Transverse colon (tissue), 4 donors: ENCODE data around the gene MSI2. TPM values are rescaled to one million over a fixed set of nuclear protein-coding genes. Genes with fewer than 3 reads are reported as not detected.
A peak's percentile ranks its signal among the peaks of the same experiment; 100 is the strongest.

ENCODE experiments used
- DNase-seq: peaks from one replicate; pipeline ENCODE4 v3.0.0-alpha.2; 2019
- H3K27ac ChIP-seq, 4 donors: fragments of 200-600 bp; sonication (generic); 2 replicates each; pipeline ENCODE4 v1.5.1; 2016 to 2018; ENCODE audit warnings: inconsistent platforms in 4 of 4
- H3K27me3 ChIP-seq: fragments of 200-600 bp; sonication (generic); 2 replicates; pipeline ENCODE4 v1.5.1; 2017; ENCODE audit warnings: inconsistent platforms
- H3K36me3 ChIP-seq, 4 donors: fragments of 200-600 bp; sonication (generic); 2 replicates each; pipeline ENCODE4 v1.5.1; 2017 to 2019; ENCODE audit warnings: inconsistent platforms in 4 of 4
- H3K4me1 ChIP-seq, 4 donors: fragments of 200-600 bp; sonication (generic); 2 replicates each; pipeline ENCODE4 v1.5.1; 2017 to 2020; ENCODE audit warnings: inconsistent platforms in 4 of 4
- H3K4me3 ChIP-seq, 4 donors: fragments of 200-600 bp; sonication (generic); 1 replicate in 1 of 4; 2 replicates in 3 of 4; pipeline versions ENCODE4 v1.5.1 to v1.6.1; 2017 to 2019; ENCODE audit warnings: inconsistent platforms in 4 of 4
- H3K9me3 ChIP-seq, 2 donors: fragments of 200-600 bp; sonication (generic); 2 replicates each; pipeline ENCODE4 v1.5.1; 2017 to 2019; ENCODE audit warnings: inconsistent platforms in 2 of 2
- CTCF ChIP-seq, 5 experiments: fragments of 200-600 bp in 3 of 5; fragments of 450-650 bp in 2 of 5; sonication (generic) in 3 of 5; IDR thresholded peaks; 1 replicate in 2 of 5; 2 replicates in 3 of 5; pipeline ENCODE4 v1.5.1; 2016 to 2017; ENCODE audit warnings: antibody characterized with exemption in 5 of 5, inconsistent platforms in 3 of 5, mild to moderate bottlenecking in 2 of 5, moderate library complexity in 1 of 5
- EP300 ChIP-seq: sonication (generic); formaldehyde crosslinking; IDR thresholded peaks from one replicate; pipeline ENCODE4 v1.6.1; 2017; ENCODE audit warnings: antibody characterized with exemption, low read depth
- POLR2A ChIP-seq: fragments of 450-650 bp; IDR thresholded peaks from one replicate; pipeline ENCODE4 v1.6.1; 2016; ENCODE audit warnings: antibody characterized with exemption, mild to moderate bottlenecking, moderate library complexity
- POLR2AphosphoS5 ChIP-seq, 3 donors: sonication (generic); formaldehyde crosslinking; IDR thresholded peaks; one replicate each; pipeline ENCODE4 v1.6.1; 2016; ENCODE audit warnings: antibody characterized with exemption in 3 of 3
- WGBS, 2 donors: methylation state at CpG; one replicate each; pipeline ENCODE4 v1.1.5; 2018; ENCODE audit warnings: low coverage in 1 of 2; 5-methylcytosine and 5-hydroxymethylcytosine counted together
- in situ Hi-C, 4 donors: fragments of 200-750 bp; cut with MboI; loops; one replicate each; pipeline versions ENCODE4 v1.15.0 to v1.15.1; 2017; ENCODE audit warnings: low sequenced_read_pairs in 3 of 4, low pct_ligation_motif_present in 1 of 4, low pct_unique_long_range_greater_than_20kb in 1 of 4
- intact Hi-C: fragments of 100-400 bp; cut with DNase I; formaldehyde crosslinking; loops from one replicate; pipeline ENCODE4 v1.15.1; 2023; ENCODE audit warnings: low total_unique reads
- total RNA-seq, 4 donors: library from RNA; depleted of rRNA; stranded (reverse); fragments of >200 nt; gene quantifications; one replicate each; pipeline ENCODE4 v1.1.0, GENCODE V29; 2016

MSI2 gene
- total RNA-seq, 4 donors from 2014 or later: 20.6 to 36.0 (median 29.3) TPM

GRCh38 chr17:57443781-57444180 is 187.5 kb downstream of the MSI2 start:
- peak overlapping the region in 1 of 4 donors; percentile 2 for H3K27ac ChIP-seq
- intact Hi-C loops: no loop called here
- TF ChIP-seq POLR2AphosphoS5 (IDR thresholded peaks at IDR 0.05): no peak
- H3K9me3 ChIP-seq: no peaks in the 10 kb centered on the region
- no peaks in the 10 kb centered on the region for H3K27me3 ChIP-seq
- peaks cover 0 to 34% (median 15%) of the 10 kb centered on the region in 4 donors for H3K4me1 ChIP-seq
- DNase-seq: no peak
- H3K4me3 ChIP-seq: no peak overlapping the region
- in situ Hi-C loops: no loop called here
- 93 to 100% methylated on average over 3 to 5 of the region's 5 CpGs for WGBS, 2 donors
- no peaks in the 10 kb centered on the region for H3K36me3 ChIP-seq

GRCh38 chr17:57444682-57445450 is 188.5 kb downstream of the MSI2 start:
- no peak overlapping the region for H3K27ac ChIP-seq
- no peaks in the 10 kb centered on the region for H3K9me3 ChIP-seq
- no peaks in the 10 kb centered on the region for H3K36me3 ChIP-seq
- no peak overlapping the region for H3K4me3 ChIP-seq
- DNase-seq: no peak
- H3K27me3 ChIP-seq: no peaks in the 10 kb centered on the region
- intact Hi-C loops (no loop called here), in situ Hi-C loops (no loop called here)
- WGBS, 2 donors: 70 to 82% methylated on average over 2 to 13 of the region's 13 CpGs
- H3K4me1 ChIP-seq: peaks cover 0 to 32% (median 15%) of the 10 kb centered on the region in 4 donors
- TF ChIP-seq EP300 (no peak), CTCF (IDR thresholded peaks at IDR 0.05) (no peak), POLR2A (no peak), POLR2AphosphoS5 (IDR thresholded peaks at IDR 0.05) (no peak)

- Histone ChIP-seq H3K4me1 (peaks cover 0 to 21% (median 5%) of the 10 kb centered on the region in 4 donors), H3K36me3 (no peaks in the 10 kb centered on the region), H3K27ac (no peak overlapping the region), H3K4me3 (no peak overlapping the region), H3K27me3 (no peaks in the 10 kb centered on the region), H3K9me3 (no peaks in the 10 kb centered on the region)
- intact Hi-C loops: no loop called here
- WGBS, 2 donors: 80 to 82% methylated on average over 7 to 17 of the region's 17 CpGs
- in situ Hi-C loops: no loop called here
- TF ChIP-seq CTCF (IDR thresholded peaks at IDR 0.05) (no peak), EP300 (no peak), POLR2AphosphoS5 (IDR thresholded peaks at IDR 0.05) (no peak), POLR2A (no peak)
- no peak for DNase-seq
Observed at GRCh38 chr17:57445772-57446472, 189.6 kb downstream of the MSI2 start.

DNA sequence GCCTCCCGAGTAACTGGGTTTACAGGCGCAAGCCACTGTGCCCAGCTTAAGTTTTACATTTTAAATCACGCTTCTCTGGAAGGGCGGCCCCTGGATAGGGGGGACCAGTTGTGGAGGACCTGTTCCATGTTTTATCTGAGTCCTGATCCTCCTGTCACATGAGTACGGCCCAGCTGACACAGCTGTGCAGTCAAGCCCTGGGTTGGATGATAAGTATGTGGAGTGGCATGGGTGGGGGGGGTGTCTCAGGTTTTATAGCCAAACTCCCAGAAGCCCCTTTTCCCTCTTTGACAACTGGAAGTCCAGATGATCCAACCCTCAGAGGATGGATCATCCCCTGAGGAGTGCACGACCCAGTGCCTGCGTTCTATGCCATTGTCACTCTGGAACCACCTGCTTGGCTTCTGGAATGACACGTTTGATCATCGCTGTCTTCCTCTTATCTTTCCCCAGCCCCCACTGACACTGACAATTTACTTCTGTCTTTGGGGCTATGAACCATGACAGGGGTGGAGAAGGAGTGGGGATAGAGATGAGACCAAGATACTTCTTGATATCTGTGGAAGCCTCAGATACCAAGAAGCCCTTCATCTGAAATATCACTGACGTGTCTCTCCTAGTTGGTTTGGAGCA is 191.2 kb downstream of the MSI2 start:
- intact Hi-C loops (no loop called here), in situ Hi-C loops (no loop called here)
- Histone ChIP-seq H3K4me3 (no peak overlapping the region), H3K36me3 (no peaks in the 10 kb centered on the region), H3K27me3 (no peaks in the 10 kb centered on the region), H3K9me3 (no peaks in the 10 kb centered on the region), H3K27ac (no peak overlapping the region), H3K4me1 (peaks cover 0 to 7% (median 2%) of the 10 kb centered on the region in 4 donors)
- DNase-seq: no peak
- WGBS, 2 donors: 69 to 88% methylated on average over 3 to 10 of the region's 10 CpGs
- TF ChIP-seq EP300 (no peak), POLR2AphosphoS5 (IDR thresholded peaks at IDR 0.05) (no peak), CTCF (IDR thresholded peaks at IDR 0.05) (no peak)
